Measurements from ENCODE around the gene HMCN2. TPM values are rescaled to one million over a fixed set of nuclear protein-coding genes. Genes with fewer than 3 reads are reported as not detected.

HMCN2 gene
- total RNA-seq, 4 donors from 2014 or later = 24.8 to 61.7 (median 36.1) TPM

GRCh38 chr9:130444565-130445221 is 179.1 kb downstream of the HMCN2 start, which contains the start of gene ASS1:
Gene ASS1, plus strand, starts transcription at chr9:130444961. Its CDS starts 7,268 bp downstream, at chr9:130452229.
- peak; percentile 20 to 95 (median 87) for DNase-seq
- H3K27me3 ChIP-seq = no peaks in the 10 kb centered on the region
- peak within 1 kb of the TSS; percentile 62 to 89 (median 79) for H3K27ac ChIP-seq
- no peaks in the 10 kb centered on the region for H3K36me3 ChIP-seq
- TF ChIP-seq POLR2A (IDR thresholded peaks at IDR 0.05) (peak; percentile 94), CTCF (IDR thresholded peaks at IDR 0.05) (peak in 2 of 6 experiments; percentile 11 to 13)
- H3K9me3 ChIP-seq = peaks cover 0 to 6% (median 0%) of the 10 kb centered on the region in 4 donors
- peaks cover 0 to 44% (median 4%) of the 10 kb centered on the region in 4 donors for H3K4me1 ChIP-seq
- peak within 1 kb of the TSS; percentile 43 to 79 (median 52) for H3K4me3 ChIP-seq

- peaks cover 0 to 52% (median 4%) of the 10 kb centered on the region in 4 donors for H3K4me1 ChIP-seq
- peak overlapping the region; percentile 43 to 79 (median 52) for H3K4me3 ChIP-seq
- H3K27me3 ChIP-seq = no peaks in the 10 kb centered on the region
- no peaks in the 10 kb centered on the region for H3K36me3 ChIP-seq
- peak in 2 of 3 donors; percentile 77 to 86 for DNase-seq
- peak overlapping the region; percentile 62 to 89 (median 79) for H3K27ac ChIP-seq
- TF ChIP-seq POLR2A (IDR thresholded peaks at IDR 0.05) (peak; percentile 36 to 68), CTCF (IDR thresholded peaks at IDR 0.05) (peak in 3 of 6 experiments; percentile 7 to 25 (median 11))
- H3K9me3 ChIP-seq = peaks cover 0 to 6% (median 0%) of the 10 kb centered on the region in 4 donors
These were observed 179.9 kb downstream of the HMCN2 start for GRCh38 chr9:130445268-130445983.

GRCh38 chr9:130446101-130446861 is 180.7 kb downstream of the HMCN2 start:
- Histone ChIP-seq H3K27me3 (no peaks in the 10 kb centered on the region), H3K27ac (peak overlapping the region; percentile 62 to 89 (median 79)), H3K4me3 (peak overlapping the region in 3 of 4 donors; percentile 43 to 79 (median 55)), H3K4me1 (peaks cover 2 to 60% (median 7%) of the 10 kb centered on the region in 4 donors), H3K9me3 (no peaks in the 10 kb centered on the region), H3K36me3 (no peaks in the 10 kb centered on the region)
- peak in 2 of 3 donors; percentile 30 to 69 for DNase-seq
- TF ChIP-seq POLR2A (IDR thresholded peaks at IDR 0.05) (no peak), CTCF (IDR thresholded peaks at IDR 0.05) (no peak)

GRCh38 chr9:130447193-130447816 is 181.7 kb downstream of the HMCN2 start:
- TF ChIP-seq POLR2A (IDR thresholded peaks at IDR 0.05) = no peak
- TF ChIP-seq CTCF (IDR thresholded peaks at IDR 0.05) = no peak
- Histone ChIP-seq H3K9me3 (no peaks in the 10 kb centered on the region), H3K27ac (peak overlapping the region; percentile 10 to 89 (median 79)), H3K27me3 (no peaks in the 10 kb centered on the region), H3K36me3 (no peaks in the 10 kb centered on the region), H3K4me3 (peak overlapping the region in 2 of 4 donors; percentile 3 to 55), H3K4me1 (peaks cover 7 to 70% (median 10%) of the 10 kb centered on the region in 4 donors)
- DNase-seq = no peak
